ENCODE data around the gene SBF2.
"Not testable (repeated sequence)": the region's sequence is repeated elsewhere in the genome, so short reads cannot be mapped to it uniquely, and the experiment has no call there.

Gene SBF2

GRCh38 chr11:10257478-10257877 is 36.5 kb downstream of the SBF2 start:
- Histone ChIP-seq H3K36me3 (replicated peaks) (no peaks in the 10 kb centered on the region), H3K9me3 (no peaks in the 10 kb centered on the region), H3K4me3 (no peak overlapping the region), H3K27me3 (ENCODE audit: low read depth) (no peaks in the 10 kb centered on the region), H3K4me1 (peaks cover 5% of the 10 kb centered on the region; the same call in 1 of the 2 replicates)
- in situ Hi-C loops (cut with MboI; ENCODE audit: low sequenced_read_pairs): no loop called here
- DNase-seq (ENCODE audit: low spot score in 2 of 2): no peak

GRCh38 chr11:10255388-10256125 is 38.5 kb downstream of the SBF2 start:
- Histone ChIP-seq H3K4me3 (no peak overlapping the region), H3K9me3 (no peaks in the 10 kb centered on the region), H3K36me3 (replicated peaks) (no peaks in the 10 kb centered on the region), H3K4me1 (no peaks in the 10 kb centered on the region), H3K27me3 (ENCODE audit: low read depth) (no peaks in the 10 kb centered on the region)
- in situ Hi-C loops (cut with MboI; ENCODE audit: low sequenced_read_pairs): no loop called here
- DNase-seq (ENCODE audit: low spot score in 2 of 2): no peak

GRCh38 chr11:10249448-10250131 is 44.4 kb downstream of the SBF2 start:
- H3K27me3 ChIP-seq (ENCODE audit: low read depth); H3K4me3 ChIP-seq; H3K4me1 ChIP-seq; H3K36me3 ChIP-seq (replicated peaks); DNase-seq (ENCODE audit: low spot score in 2 of 2); in situ Hi-C loops (cut with MboI; ENCODE audit: low sequenced_read_pairs); H3K9me3 ChIP-seq: not testable (repeated sequence)

GRCh38 chr11:10247011-10247410 is 47.0 kb downstream of the SBF2 start:
- H3K27me3 ChIP-seq (ENCODE audit: low read depth): no peaks in the 10 kb centered on the region
- H3K4me1 ChIP-seq: peaks cover 3% of the 10 kb centered on the region
- no peak for DNase-seq (ENCODE audit: low spot score in 2 of 2)
- H3K36me3 ChIP-seq (replicated peaks): no peaks in the 10 kb centered on the region
- no peak overlapping the region for H3K4me3 ChIP-seq
- in situ Hi-C loops (cut with MboI; ENCODE audit: low sequenced_read_pairs): no loop called here
- H3K9me3 ChIP-seq: 0 out of 2 replicates have a peak, but pooled peaks cover 2% of the 10 kb centered on the region

- H3K4me3 ChIP-seq: no peak overlapping the region
- H3K4me1 ChIP-seq: peaks cover 3% of the 10 kb centered on the region
- H3K9me3 ChIP-seq: 0 out of 2 replicates have a peak, but pooled peaks cover 2% of the 10 kb centered on the region
- H3K27me3 ChIP-seq (ENCODE audit: low read depth): no peaks in the 10 kb centered on the region
- H3K36me3 ChIP-seq (replicated peaks): no peaks in the 10 kb centered on the region
- in situ Hi-C loops (cut with MboI; ENCODE audit: low sequenced_read_pairs): no loop called here
- DNase-seq (ENCODE audit: low spot score in 2 of 2): no peak
Observed at GRCh38 chr11:10243896-10244575, 50.0 kb downstream of the SBF2 start.

GRCh38 chr11:10236840-10237239 is 57.2 kb downstream of the SBF2 start:
- no peaks in the 10 kb centered on the region for H3K27me3 ChIP-seq (ENCODE audit: low read depth)
- DNase-seq (ENCODE audit: low spot score in 2 of 2): no peak
- no peaks in the 10 kb centered on the region for H3K9me3 ChIP-seq
- no peak overlapping the region for H3K4me3 ChIP-seq
- no peaks in the 10 kb centered on the region for H3K4me1 ChIP-seq
- in situ Hi-C loops (cut with MboI; ENCODE audit: low sequenced_read_pairs): no loop called here
- no peaks in the 10 kb centered on the region for H3K36me3 ChIP-seq (replicated peaks)

GRCh38 chr11:10233581-10233980 is 60.4 kb downstream of the SBF2 start:
- no peak for DNase-seq (ENCODE audit: low spot score in 2 of 2)
- in situ Hi-C loops (cut with MboI; ENCODE audit: low sequenced_read_pairs): no loop called here
- H3K36me3 ChIP-seq (replicated peaks): no peaks in the 10 kb centered on the region

GRCh38 chr11:10232756-10233155 is 61.3 kb downstream of the SBF2 start:
- Histone ChIP-seq H3K4me3 (no peak overlapping the region), H3K9me3 (no peaks in the 10 kb centered on the region), H3K27me3 (ENCODE audit: low read depth) (no peaks in the 10 kb centered on the region), H3K4me1 (no peaks in the 10 kb centered on the region), H3K36me3 (replicated peaks) (no peaks in the 10 kb centered on the region)
- no peak for DNase-seq (ENCODE audit: low spot score in 2 of 2)
- in situ Hi-C loops (cut with MboI; ENCODE audit: low sequenced_read_pairs): no loop called here

More at GRCh38 chr11:10233581-10233980, 60.4 kb downstream of the SBF2 start:
- H3K4me1 ChIP-seq: no peaks in the 10 kb centered on the region
- no peaks in the 10 kb centered on the region for H3K9me3 ChIP-seq
- H3K4me3 ChIP-seq: no peak overlapping the region
- H3K27me3 ChIP-seq (ENCODE audit: low read depth): no peaks in the 10 kb centered on the region

- H3K36me3 ChIP-seq (replicated peaks); H3K9me3 ChIP-seq; H3K4me1 ChIP-seq; H3K27me3 ChIP-seq (ENCODE audit: low read depth); DNase-seq (ENCODE audit: low spot score in 2 of 2); in situ Hi-C loops (cut with MboI; ENCODE audit: low sequenced_read_pairs); H3K4me3 ChIP-seq: not testable (repeated sequence)
Observed at GRCh38 chr11:10231803-10232202, 62.2 kb downstream of the SBF2 start.

GRCh38 chr11:10225553-10225952 is 68.5 kb downstream of the SBF2 start:
- DNase-seq (ENCODE audit: low spot score in 2 of 2): no peak
- Histone ChIP-seq H3K27me3 (ENCODE audit: low read depth) (no peaks in the 10 kb centered on the region), H3K9me3 (no peaks in the 10 kb centered on the region), H3K4me3 (no peak overlapping the region), H3K4me1 (no peaks in the 10 kb centered on the region), H3K36me3 (replicated peaks) (no peaks in the 10 kb centered on the region)
- in situ Hi-C loops (cut with MboI; ENCODE audit: low sequenced_read_pairs): no loop called here

- Histone ChIP-seq H3K4me1 (no peaks in the 10 kb centered on the region), H3K36me3 (replicated peaks) (no peaks in the 10 kb centered on the region), H3K9me3 (no peaks in the 10 kb centered on the region), H3K4me3 (no peak overlapping the region), H3K27me3 (ENCODE audit: low read depth) (no peaks in the 10 kb centered on the region)
- no peak for DNase-seq (ENCODE audit: low spot score in 2 of 2)
- in situ Hi-C loops (cut with MboI; ENCODE audit: low sequenced_read_pairs): no loop called here
Observed at GRCh38 chr11:10222399-10222798, 71.6 kb downstream of the SBF2 start.

- H3K9me3 ChIP-seq: no peaks in the 10 kb centered on the region
- in situ Hi-C loops (cut with MboI; ENCODE audit: low sequenced_read_pairs): no loop called here
- H3K4me1 ChIP-seq: no peaks in the 10 kb centered on the region
- DNase-seq (ENCODE audit: low spot score in 2 of 2): no peak
- H3K27me3 ChIP-seq (ENCODE audit: low read depth): no peaks in the 10 kb centered on the region
- no peaks in the 10 kb centered on the region for H3K36me3 ChIP-seq (replicated peaks)
- no peak overlapping the region for H3K4me3 ChIP-seq
Observed at GRCh38 chr11:10221342-10221741, 72.7 kb downstream of the SBF2 start.

GRCh38 chr11:10211470-10211869 is 82.5 kb downstream of the SBF2 start:
- in situ Hi-C loops (cut with MboI; ENCODE audit: low sequenced_read_pairs): no loop called here
- no peak for DNase-seq (ENCODE audit: low spot score in 2 of 2)
- no peaks in the 10 kb centered on the region for H3K27me3 ChIP-seq (ENCODE audit: low read depth)

GRCh38 chr11:10209326-10209725 is 84.7 kb downstream of the SBF2 start:
- no peaks in the 10 kb centered on the region for H3K9me3 ChIP-seq
- H3K4me1 ChIP-seq: no peaks in the 10 kb centered on the region
- no peak for DNase-seq (ENCODE audit: low spot score in 2 of 2)
- H3K27me3 ChIP-seq (ENCODE audit: low read depth): no peaks in the 10 kb centered on the region
- H3K4me3 ChIP-seq: no peak overlapping the region
- in situ Hi-C loops (cut with MboI; ENCODE audit: low sequenced_read_pairs): loop anchor here (10.0 kb wide), 1 partner anchor 85 kb away; the partner anchor contains the start of gene SBF2
- H3K36me3 ChIP-seq (replicated peaks): no peaks in the 10 kb centered on the region

More at GRCh38 chr11:10211470-10211869, 82.5 kb downstream of the SBF2 start:
- Histone ChIP-seq H3K9me3 (no peaks in the 10 kb centered on the region), H3K4me1 (no peaks in the 10 kb centered on the region), H3K4me3 (no peak overlapping the region), H3K36me3 (replicated peaks) (no peaks in the 10 kb centered on the region)
